GM23248 (cell line): ENCODE measurements around the gene POMZP3. TPM values are rescaled to one million over a fixed set of nuclear protein-coding genes. Genes with fewer than 3 reads are reported as not detected.
A peak's percentile ranks its signal among the peaks of the same experiment; 100 is the strongest.
"Not testable (repeated sequence)": the region's sequence is repeated elsewhere in the genome, so short reads cannot be mapped to it uniquely, and the experiment has no call there.

ENCODE experiments used
- DNase-seq: peaks from one replicate; pipeline ENCODE4 v3.0.0-alpha.2; 2015
- H2AFZ ChIP-seq: fragments of 200-600 bp; sonication (generic); 2 replicates; pipeline ENCODE4 v1.6.1; 2016; ENCODE audit warnings: antibody characterized with exemption
- H3F3A ChIP-seq: fragments of 200-600 bp; sonication (generic); 2 replicates; pipeline ENCODE4 v1.6.1; 2016; ENCODE audit warnings: mild to moderate bottlenecking, antibody characterized with exemption, mixed run types; ENCODE audit not compliant: insufficient read depth
- H3K27ac ChIP-seq: fragments of 200-600 bp; sonication (generic); 2 replicates; pipeline ENCODE4 v1.5.1; 2016; ENCODE audit warnings: mild to moderate bottlenecking
- H3K27me3 ChIP-seq: fragments of 200-600 bp; sonication (generic); replicated peaks from 2 replicates; pipeline ENCODE4 v1.6.1; 2016; ENCODE audit warnings: mild to moderate bottlenecking; ENCODE audit not compliant: insufficient read depth
- H3K36me3 ChIP-seq: fragments of 200-600 bp; sonication (generic); 2 replicates; pipeline ENCODE4 v1.6.1; 2016; ENCODE audit warnings: low read depth, mild to moderate bottlenecking
- H3K4me1 ChIP-seq: fragments of 200-600 bp; sonication (generic); 2 replicates; pipeline ENCODE4 v1.6.1; 2016; ENCODE audit warnings: mild to moderate bottlenecking; ENCODE audit not compliant: insufficient read depth
- H3K4me2 ChIP-seq: fragments of 200-600 bp; sonication (generic); one replicate; pipeline ENCODE4 v1.6.1; 2016; ENCODE audit warnings: mild to moderate bottlenecking; ENCODE audit not compliant: unreplicated experiment
- H3K4me3 ChIP-seq: fragments of 200-600 bp; sonication (generic); 2 replicates; pipeline ENCODE4 v1.5.1; 2016; ENCODE audit warnings: mild to moderate bottlenecking
- H3K79me2 ChIP-seq: fragments of 200-600 bp; sonication (generic); 2 replicates; pipeline ENCODE4 v1.6.1; 2016; ENCODE audit warnings: mild to moderate bottlenecking; ENCODE audit not compliant: insufficient read depth
- H3K9ac ChIP-seq: fragments of 200-600 bp; sonication (generic); 2 replicates; pipeline ENCODE4 v1.6.1; 2016; ENCODE audit warnings: mild to moderate bottlenecking
- H3K9me2 ChIP-seq: fragments of 200-600 bp; sonication (generic); 2 replicates; pipeline ENCODE4 v1.6.1; 2016; ENCODE audit warnings: mixed run types, mild to moderate bottlenecking, moderate library complexity; ENCODE audit not compliant: insufficient read depth
- H3K9me3 ChIP-seq: fragments of 200-600 bp; sonication (generic); one replicate; pipeline ENCODE4 v1.6.1; 2017; ENCODE audit warnings: low read depth
- H4K20me1 ChIP-seq: fragments of 200-600 bp; sonication (generic); 2 replicates; pipeline ENCODE4 v1.6.0; 2016; ENCODE audit not compliant: insufficient read depth
- WGBS, 2 experiments: methylation state at CpG; one replicate each; pipeline ENCODE4 v1.1.6; 2015 to 2017; ENCODE audit warnings: low lambda C conversion rate in 2 of 2, low coverage in 1 of 2; ENCODE audit errors: missing lambda C conversion rate in 2 of 2; 5-methylcytosine and 5-hydroxymethylcytosine counted together
- in situ Hi-C: fragments of 300-500 bp; cut with MboI; formaldehyde crosslinking; loops from 2 replicates; pipeline ENCODE4 v1.15.0; 2020
- polyA plus RNA-seq: library from polyadenylated mRNA; unstranded; fragments of >200 nt; fragmentation: Nextera tagmentation; extraction: Ambion mirVana; gene quantifications from 2 replicates; pipeline ENCODE4 v1.2.1, GENCODE V29; 2016
- total RNA-seq: library from RNA; depleted of rRNA; stranded (reverse); fragments of >200 nt; shearing (Covaris generic); gene quantifications from 2 replicates; pipeline ENCODE4 v1.2.3, GENCODE V29; 2014

The POMZP3 gene
- total and polyA plus RNA-seq, 2 experiments from 2014 or later = 5.9 to 16.5 TPM

GRCh38 chr7:76588586-76588985 is 38.5 kb downstream of the POMZP3 start:
- DNase-seq, H3K4me3 ChIP-seq, H3K27me3 ChIP-seq, H3K9me2 ChIP-seq, in situ Hi-C loops, H2AFZ ChIP-seq, H3K9me3 ChIP-seq, H3K36me3 ChIP-seq, H3K9ac ChIP-seq, H4K20me1 ChIP-seq: not testable (repeated sequence)
- Histone ChIP-seq H3K79me2 (peaks cover 81% of the 10 kb centered on the region), H3K27ac (peak overlapping the region; percentile 51), H3K4me1 (peaks cover 28% of the 10 kb centered on the region), H3K4me2 (peak overlapping the region; percentile 32), H3F3A (peaks cover 29% of the 10 kb centered on the region)
- WGBS, 2 experiments = no CpG with 5 or more reads among the region's 1 CpG

- peaks cover 70% of the 10 kb centered on the region for H3K79me2 ChIP-seq
- H3K4me2 ChIP-seq, H3K9ac ChIP-seq, in situ Hi-C loops, H3K27me3 ChIP-seq, H2AFZ ChIP-seq, H4K20me1 ChIP-seq, H3K9me3 ChIP-seq, H3K36me3 ChIP-seq, DNase-seq, H3K9me2 ChIP-seq, H3K4me3 ChIP-seq, H3K27ac ChIP-seq: not testable (repeated sequence)
- peaks cover 44% of the 10 kb centered on the region for H3K4me1 ChIP-seq
- peaks cover 45% of the 10 kb centered on the region for H3F3A ChIP-seq
- WGBS, 2 experiments = 61 to 77% methylated on average over 2 of the region's 2 CpGs
Measured at GRCh38 chr7:76586585-76587315, 40.3 kb downstream of the POMZP3 start.

GRCh38 chr7:76583636-76584281 is 43.3 kb downstream of the POMZP3 start:
- in situ Hi-C loops = not testable (repeated sequence)

GRCh38 chr7:76582848-76583631 is 44.0 kb downstream of the POMZP3 start:
- H3K4me1 ChIP-seq = peaks cover 58% of the 10 kb centered on the region
- H3K27me3 ChIP-seq, H3K9me3 ChIP-seq, in situ Hi-C loops, H2AFZ ChIP-seq, H3K9me2 ChIP-seq, H4K20me1 ChIP-seq, H3K36me3 ChIP-seq: not testable (repeated sequence)
- peak; percentile 89 for DNase-seq
- H3K79me2 ChIP-seq = peaks cover 73% of the 10 kb centered on the region
- H3F3A ChIP-seq = peaks cover 53% of the 10 kb centered on the region
- peak overlapping the region; percentile 76 for H3K4me2 ChIP-seq
- peak overlapping the region; percentile 48 for H3K4me3 ChIP-seq
- H3K27ac ChIP-seq = peak overlapping the region; percentile 67
- peak overlapping the region; percentile 33; the same call in 1 of the 2 replicates for H3K9ac ChIP-seq
- WGBS, 2 experiments = 0 to 2% methylated on average over 2 of the region's 2 CpGs

More at GRCh38 chr7:76583636-76584281, 43.3 kb downstream of the POMZP3 start:
- DNase-seq = peak; percentile 71
- not testable (repeated sequence) for H3K27me3 ChIP-seq, H4K20me1 ChIP-seq, H3K9me3 ChIP-seq, H2AFZ ChIP-seq, H3K36me3 ChIP-seq, H3K9me2 ChIP-seq
- H3K9ac ChIP-seq = peak overlapping the region; percentile 33
- peak overlapping the region; percentile 67 for H3K27ac ChIP-seq
- peak overlapping the region; percentile 48 for H3K4me3 ChIP-seq
- H3K79me2 ChIP-seq = peaks cover 71% of the 10 kb centered on the region
- peak overlapping the region; percentile 76 for H3K4me2 ChIP-seq
- WGBS, 2 experiments = 27 to 30% methylated on average over 5 of the region's 5 CpGs
- H3F3A ChIP-seq = peaks cover 50% of the 10 kb centered on the region
- H3K4me1 ChIP-seq = peaks cover 62% of the 10 kb centered on the region

GRCh38 chr7:76575919-76576655 is 51.0 kb downstream of the POMZP3 start:
- WGBS, 2 experiments = 57 to 72% methylated on average over 3 of the region's 3 CpGs
- H2AFZ ChIP-seq, H3K9me3 ChIP-seq, H3K27me3 ChIP-seq, DNase-seq, H3K9me2 ChIP-seq, H3K27ac ChIP-seq, H3K4me3 ChIP-seq, H4K20me1 ChIP-seq, H3K36me3 ChIP-seq, in situ Hi-C loops, H3K9ac ChIP-seq, H3K4me2 ChIP-seq: not testable (repeated sequence)
- peaks cover 26% of the 10 kb centered on the region for H3F3A ChIP-seq
- peaks cover 26% of the 10 kb centered on the region for H3K4me1 ChIP-seq
- peaks cover 86% of the 10 kb centered on the region for H3K79me2 ChIP-seq

GRCh38 chr7:76575431-76575830 is 51.6 kb downstream of the POMZP3 start:
- in situ Hi-C loops, H4K20me1 ChIP-seq, H3K9me3 ChIP-seq, H3K9me2 ChIP-seq, H3K4me3 ChIP-seq, H3K36me3 ChIP-seq, H3K27ac ChIP-seq, H3K27me3 ChIP-seq, H3K9ac ChIP-seq, DNase-seq, H3K4me2 ChIP-seq, H2AFZ ChIP-seq: not testable (repeated sequence)
- H3K4me1 ChIP-seq = peaks cover 31% of the 10 kb centered on the region
- H3K79me2 ChIP-seq = peaks cover 80% of the 10 kb centered on the region
- peaks cover 31% of the 10 kb centered on the region for H3F3A ChIP-seq
- 100% methylated on average over 1 of the region's 2 CpGs for WGBS, 2 experiments

- H3K9me3 ChIP-seq, H3K27ac ChIP-seq, DNase-seq, H3K9me2 ChIP-seq, H3K4me3 ChIP-seq, H3K9ac ChIP-seq, H3K36me3 ChIP-seq, in situ Hi-C loops, H4K20me1 ChIP-seq, H2AFZ ChIP-seq, H3K4me2 ChIP-seq, H3K27me3 ChIP-seq: not testable (repeated sequence)
- peaks cover 82% of the 10 kb centered on the region for H3K79me2 ChIP-seq
- peaks cover 36% of the 10 kb centered on the region for H3K4me1 ChIP-seq
- H3F3A ChIP-seq = peaks cover 37% of the 10 kb centered on the region
- WGBS, 2 experiments = 87 to 91% methylated on average over 3 of the region's 3 CpGs
Measured at GRCh38 chr7:76572296-76572695, 54.8 kb downstream of the POMZP3 start.
